PFSK-1 (cell line): ENCODE results near the gene TNRC6A.

Experiments used
- POLR2AphosphoS5 ChIP-seq: IDR thresholded peaks from 2 replicates; pipeline ENCODE4 v1.6.1; 2012; ENCODE audit warnings: low read depth, mild to moderate bottlenecking, control low read depth, low read length, moderate library complexity
- TF ChIP-seq, protein P1 (sequence below), 2 experiments: IDR thresholded peaks; 2 replicates each; pipeline versions ENCODE4 v1.6.1 to v1.8.0; 2011 to 2012; ENCODE audit warnings: low read depth in 2 of 2, low read length in 2 of 2, control low read depth in 1 of 2, inconsistent platforms in 1 of 2, mild to moderate bottlenecking in 1 of 2, moderate library complexity in 1 of 2; ENCODE audit not compliant: insufficient read depth in 1 of 2

DNA sequence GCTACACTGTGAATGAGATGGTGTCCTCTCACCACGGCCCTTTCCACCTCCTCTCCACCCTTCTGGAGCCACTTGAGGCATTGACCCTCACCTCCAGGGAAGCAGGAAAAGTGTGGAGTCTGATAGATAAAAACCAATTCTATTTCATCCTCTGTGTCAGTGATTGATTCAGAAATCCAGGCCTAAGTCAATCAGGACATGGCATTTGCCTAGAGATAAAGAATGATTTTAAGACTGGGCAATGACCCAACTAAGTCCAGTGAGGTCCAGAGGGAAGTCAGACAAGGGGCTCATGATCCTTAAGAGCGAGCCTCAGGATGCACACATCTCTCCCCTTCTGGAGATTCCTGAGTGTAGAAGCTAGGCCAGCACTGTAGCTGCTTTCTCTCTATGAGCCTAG is 41.1 kb upstream of the TNRC6A start:
- TF ChIP-seq, protein P1, sequence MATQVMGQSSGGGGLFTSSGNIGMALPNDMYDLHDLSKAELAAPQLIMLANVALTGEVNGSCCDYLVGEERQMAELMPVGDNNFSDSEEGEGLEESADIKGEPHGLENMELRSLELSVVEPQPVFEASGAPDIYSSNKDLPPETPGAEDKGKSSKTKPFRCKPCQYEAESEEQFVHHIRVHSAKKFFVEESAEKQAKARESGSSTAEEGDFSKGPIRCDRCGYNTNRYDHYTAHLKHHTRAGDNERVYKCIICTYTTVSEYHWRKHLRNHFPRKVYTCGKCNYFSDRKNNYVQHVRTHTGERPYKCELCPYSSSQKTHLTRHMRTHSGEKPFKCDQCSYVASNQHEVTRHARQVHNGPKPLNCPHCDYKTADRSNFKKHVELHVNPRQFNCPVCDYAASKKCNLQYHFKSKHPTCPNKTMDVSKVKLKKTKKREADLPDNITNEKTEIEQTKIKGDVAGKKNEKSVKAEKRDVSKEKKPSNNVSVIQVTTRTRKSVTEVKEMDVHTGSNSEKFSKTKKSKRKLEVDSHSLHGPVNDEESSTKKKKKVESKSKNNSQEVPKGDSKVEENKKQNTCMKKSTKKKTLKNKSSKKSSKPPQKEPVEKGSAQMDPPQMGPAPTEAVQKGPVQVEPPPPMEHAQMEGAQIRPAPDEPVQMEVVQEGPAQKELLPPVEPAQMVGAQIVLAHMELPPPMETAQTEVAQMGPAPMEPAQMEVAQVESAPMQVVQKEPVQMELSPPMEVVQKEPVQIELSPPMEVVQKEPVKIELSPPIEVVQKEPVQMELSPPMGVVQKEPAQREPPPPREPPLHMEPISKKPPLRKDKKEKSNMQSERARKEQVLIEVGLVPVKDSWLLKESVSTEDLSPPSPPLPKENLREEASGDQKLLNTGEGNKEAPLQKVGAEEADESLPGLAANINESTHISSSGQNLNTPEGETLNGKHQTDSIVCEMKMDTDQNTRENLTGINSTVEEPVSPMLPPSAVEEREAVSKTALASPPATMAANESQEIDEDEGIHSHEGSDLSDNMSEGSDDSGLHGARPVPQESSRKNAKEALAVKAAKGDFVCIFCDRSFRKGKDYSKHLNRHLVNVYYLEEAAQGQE (IDR thresholded peaks at IDR 0.05; ENCODE audit: insufficient read depth in 1 of 2, low read depth in 2 of 2, low read length in 2 of 2): no peak
- TF ChIP-seq POLR2AphosphoS5: no peak
